HCT116 (cell line): ENCODE measurements around the gene GIPC3.

Source experiments
- CTCF ChIP-seq, 3 experiments: fragments of 200-600 bp in 1 of 3; sonication (generic) in 1 of 3; IDR thresholded peaks in 2 of 3; conservative IDR thresholded peaks in 1 of 3; 2 replicates each; pipeline ENCODE4 v1.5.1; 2012 to 2017; ENCODE audit warnings: low read depth in 2 of 3, low read length in 2 of 3, antibody characterized with exemption in 1 of 3, borderline replicate concordance in 1 of 3, control low read depth in 1 of 3, mild to moderate bottlenecking in 1 of 3, mixed read lengths in 1 of 3, mixed run types in 1 of 3, moderate library complexity in 1 of 3; ENCODE audit not compliant: insufficient read depth in 1 of 3
- EZH2 ChIP-seq: fragments of 200-600 bp; sonication (generic); IDR thresholded peaks from 2 replicates; pipeline ENCODE4 v1.6.1; 2017; ENCODE audit warnings: antibody characterized with exemption, mixed run types
- POLR2A ChIP-seq: IDR thresholded peaks from 2 replicates; pipeline ENCODE4 v1.7.0; 2011; ENCODE audit warnings: borderline replicate concordance; ENCODE audit not compliant: insufficient read depth, insufficient read length; ENCODE audit errors: extremely low read depth
- POLR2AphosphoS5 ChIP-seq: IDR thresholded peaks from 2 replicates; pipeline ENCODE4 v1.6.1; 2011; ENCODE audit warnings: mild to moderate bottlenecking, low read depth, low read length, moderate library complexity
- REST ChIP-seq: IDR thresholded peaks from 2 replicates; pipeline ENCODE4 v1.6.1; 2012; ENCODE audit warnings: low read depth
- SIN3A ChIP-seq: IDR thresholded peaks from 2 replicates; pipeline ENCODE4 v1.6.1; 2012; ENCODE audit warnings: low read depth
- YY1 ChIP-seq: IDR thresholded peaks from 2 replicates; pipeline ENCODE4 v1.6.1; 2011; ENCODE audit warnings: low read length, low read depth, moderate library complexity, mild to moderate bottlenecking; ENCODE audit not compliant: insufficient replicate concordance; ENCODE audit errors: extremely low read depth
- ZNF274 ChIP-seq: fragments of 200-500 bp; sonication (Bioruptor generic); IDR thresholded peaks from 2 replicates; pipeline ENCODE4 v1.6.1; 2014; ENCODE audit warnings: mild to moderate bottlenecking, low read depth, low read length, inconsistent platforms

GRCh38 chr19:3621689-3622088, 36.4 kb downstream of the GIPC3 start:
- TF ChIP-seq CTCF (IDR thresholded peaks at IDR 0.05 in 2 of 3, conservative IDR thresholded peaks at IDR 0.05 in 1 of 3; ENCODE audit: borderline replicate concordance in 1 of 3, insufficient read depth in 1 of 3, low read depth in 2 of 3, low read length in 2 of 3) (no peak), SIN3A (no peak), EZH2 (no peak), ZNF274 (no peak), POLR2A (no peak), POLR2AphosphoS5 (no peak), REST (no peak), YY1 (no peak)
